HG03469 (cell line): ENCODE measurements around the gene NR2C2.
"Not testable (repeated sequence)": the region's sequence is repeated elsewhere in the genome, so short reads cannot be mapped to it uniquely, and the experiment has no call there.

Experiments
- ATAC-seq: cut with Tn5 transposase; IDR thresholded peaks from one replicate; pipeline ENCODE4 v1.9.1; 2021; ENCODE audit warnings: mild to moderate bottlenecking, moderate library complexity, moderate number of reproducible peaks; ENCODE audit not compliant: unreplicated experiment

The NR2C2 gene

DNA sequence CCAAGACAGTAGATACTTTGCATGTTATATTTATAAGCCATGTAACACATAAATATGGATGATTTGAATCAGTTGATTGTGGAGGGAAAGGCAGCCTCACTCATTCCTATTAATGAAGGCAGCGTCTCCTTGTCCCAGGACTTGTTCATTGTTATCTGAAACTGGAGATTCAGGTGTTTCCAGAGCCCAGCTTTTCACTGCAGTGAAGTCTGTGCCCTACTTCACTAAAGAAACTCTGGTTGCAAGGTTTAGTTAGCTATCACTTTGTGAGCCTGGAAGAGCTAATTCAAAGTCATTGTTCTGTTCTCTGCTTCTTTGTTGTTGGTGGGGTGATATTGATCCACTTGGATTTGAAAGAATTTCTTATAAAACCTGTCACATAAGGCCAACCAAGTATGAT, 9.8 kb downstream of the NR2C2 start:
- ATAC-seq, result no peak

DNA sequence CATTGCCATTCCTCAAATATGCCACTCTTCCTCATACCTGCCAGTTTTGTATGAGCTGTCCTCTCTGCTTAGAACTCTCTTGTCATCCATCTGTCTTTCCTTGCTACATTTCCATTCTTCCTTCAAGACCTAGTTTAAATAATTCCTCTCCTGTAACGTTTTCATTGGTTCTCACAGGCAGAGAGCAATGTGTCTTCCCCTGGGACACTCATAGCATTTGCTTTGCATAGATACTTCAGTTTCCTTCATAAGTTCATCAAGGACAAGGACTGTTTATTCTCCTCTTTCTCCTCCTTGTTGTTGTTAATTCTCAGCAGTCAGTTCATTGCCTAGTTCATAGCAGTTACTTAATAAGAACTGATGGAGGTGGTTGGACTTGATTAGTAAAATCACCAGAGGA, 10.5 kb downstream of the NR2C2 start:
- ATAC-seq, result no peak

DNA sequence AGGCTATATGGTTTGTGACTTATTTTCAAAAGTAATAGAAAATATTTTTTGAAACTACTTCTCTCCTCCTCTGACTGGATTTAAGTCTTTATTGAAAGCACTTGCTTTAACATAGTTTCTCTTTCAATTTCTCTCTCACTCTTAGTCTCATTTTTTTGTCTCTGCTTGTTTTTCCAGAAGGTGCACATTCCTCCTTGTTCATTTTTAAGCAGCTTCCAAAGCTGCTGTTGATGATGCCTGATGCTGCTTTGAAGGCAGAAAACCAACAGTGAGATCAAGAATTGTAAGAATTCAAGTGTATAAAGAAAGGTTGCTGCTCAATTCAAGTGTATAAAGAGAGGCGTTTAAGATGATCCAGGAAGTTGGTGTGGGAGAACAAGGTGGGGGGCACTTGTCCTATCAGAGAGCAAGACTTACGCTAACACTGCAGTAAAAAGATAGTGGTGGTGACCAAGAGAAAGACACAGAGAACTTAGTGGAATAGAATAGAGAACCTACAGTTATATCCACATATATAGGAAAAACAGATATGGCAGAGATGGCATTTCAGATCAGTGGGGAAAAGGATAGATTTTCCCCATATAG, 12.1 kb downstream of the NR2C2 start:
- no peak for ATAC-seq

DNA sequence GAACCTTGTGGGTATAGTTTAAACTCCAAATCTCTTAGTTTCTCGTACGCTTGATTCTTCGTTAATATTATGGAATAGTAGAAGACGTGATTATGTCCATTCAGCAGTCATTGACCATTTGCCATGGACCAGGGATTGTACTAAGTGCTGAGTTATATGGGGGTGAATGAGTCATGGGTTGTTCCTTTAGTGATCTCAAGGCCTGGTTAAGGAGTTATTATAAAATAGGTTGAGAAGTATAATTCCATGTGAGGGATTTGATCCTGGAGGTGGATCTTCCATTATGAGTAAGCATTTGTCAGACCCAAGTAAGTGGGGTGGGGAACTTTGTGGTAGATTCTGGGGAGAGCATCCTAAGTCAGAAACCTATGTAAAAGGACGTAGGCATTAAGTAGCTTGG, 15.4 kb downstream of the NR2C2 start:
- ATAC-seq, result no peak

DNA sequence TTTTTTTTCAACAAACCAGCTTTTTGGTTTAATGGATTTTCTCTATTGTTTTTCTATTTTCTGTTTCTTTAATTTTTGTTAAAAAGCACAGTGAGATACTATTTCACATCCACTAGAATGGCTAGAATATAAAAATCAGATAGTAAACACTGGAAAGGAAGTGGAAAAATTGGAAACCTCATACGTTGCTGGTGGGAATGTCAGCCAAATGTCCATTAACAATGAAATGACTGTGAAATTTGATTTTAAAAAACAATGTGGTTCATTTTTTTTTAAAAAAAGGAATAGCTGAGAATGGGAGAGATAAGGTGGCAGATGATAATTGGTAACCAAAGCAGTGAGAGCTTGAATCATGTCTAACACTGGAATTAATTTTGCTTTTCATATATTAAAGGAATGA, 19.9 kb downstream of the NR2C2 start:
- ATAC-seq, result no peak

DNA sequence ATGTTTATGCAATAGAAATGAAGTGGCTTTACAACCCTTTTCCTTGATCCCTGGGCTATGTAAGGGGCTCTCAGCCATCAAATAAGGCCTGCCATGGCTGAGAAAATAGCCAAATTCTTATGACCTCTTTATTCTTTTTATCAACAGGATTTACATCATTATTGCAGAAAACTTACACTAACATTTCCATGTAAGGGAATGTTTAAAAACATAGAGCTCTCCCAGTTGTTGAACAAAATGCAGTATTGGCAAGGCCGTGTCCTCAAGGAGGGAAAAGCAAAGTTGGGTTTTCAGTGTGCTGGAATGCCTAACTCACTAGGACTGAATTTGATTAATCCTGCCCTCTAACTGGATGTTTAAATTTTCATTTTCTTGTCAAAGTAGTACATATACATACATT, 22.3 kb downstream of the NR2C2 start:
- no peak for ATAC-seq

DNA sequence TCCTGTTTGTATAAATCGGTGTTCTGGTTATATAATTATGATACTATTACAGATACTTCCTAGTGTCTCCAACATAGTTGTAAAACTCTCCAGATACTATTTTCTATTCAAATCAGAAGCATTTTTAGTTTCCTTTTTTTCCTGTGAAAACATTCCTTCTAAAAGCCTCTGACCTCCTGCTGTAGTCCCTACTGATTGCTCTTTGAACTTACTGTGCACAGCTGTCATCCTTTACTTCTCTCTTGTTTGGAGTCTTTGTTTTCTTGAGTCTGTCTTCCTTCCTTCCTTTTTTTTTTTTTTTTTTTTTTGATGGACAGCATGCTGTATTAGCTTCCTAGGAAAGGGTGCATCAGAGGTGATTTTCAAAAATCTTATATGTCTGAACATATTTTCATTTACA, 28.9 kb downstream of the NR2C2 start:
- ATAC-seq, result no peak

DNA sequence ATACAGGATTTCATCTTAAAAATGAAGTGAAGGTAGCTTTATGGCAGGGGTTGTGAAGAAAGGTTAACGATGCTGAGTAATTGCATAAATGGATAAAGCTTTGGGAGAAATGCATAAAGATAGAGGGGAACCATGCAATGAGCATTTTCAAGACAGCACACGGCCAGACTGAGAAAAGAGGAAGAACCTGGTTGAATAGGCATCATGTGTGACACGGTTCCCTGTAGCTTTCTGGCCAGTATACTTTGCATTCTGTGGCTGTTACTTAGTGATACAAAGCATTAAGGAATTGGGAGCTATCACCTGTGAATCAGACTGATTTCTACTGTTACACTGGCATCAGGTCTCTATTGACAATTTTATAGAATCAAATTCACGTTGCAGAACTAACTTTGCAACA, 33.3 kb downstream of the NR2C2 start:
- no peak for ATAC-seq

DNA sequence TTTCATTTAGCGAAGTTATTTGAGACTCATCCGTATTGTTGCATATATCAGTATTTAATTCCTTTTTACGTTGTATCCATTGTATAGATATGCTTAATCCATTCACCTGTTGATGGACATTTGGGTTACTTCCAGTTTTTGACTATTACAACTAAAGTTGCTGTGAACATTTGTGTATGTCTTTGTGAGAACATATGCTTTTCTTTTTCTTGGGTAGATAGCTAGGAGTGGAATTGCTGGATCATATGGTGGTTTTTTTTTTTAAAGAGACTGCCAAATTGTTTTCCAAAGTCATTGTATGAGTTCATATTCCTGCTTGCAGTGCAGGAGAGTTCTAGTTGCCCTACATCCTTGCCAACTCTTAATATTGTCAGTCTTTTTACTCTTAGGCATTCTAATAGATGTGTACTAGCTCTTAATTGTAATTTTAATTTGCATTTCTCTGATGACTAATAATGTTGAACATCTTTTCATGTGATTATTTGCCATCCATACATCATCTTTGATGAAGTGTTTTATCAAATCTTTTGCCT, 37.3 kb downstream of the NR2C2 start:
- no peak for ATAC-seq

DNA sequence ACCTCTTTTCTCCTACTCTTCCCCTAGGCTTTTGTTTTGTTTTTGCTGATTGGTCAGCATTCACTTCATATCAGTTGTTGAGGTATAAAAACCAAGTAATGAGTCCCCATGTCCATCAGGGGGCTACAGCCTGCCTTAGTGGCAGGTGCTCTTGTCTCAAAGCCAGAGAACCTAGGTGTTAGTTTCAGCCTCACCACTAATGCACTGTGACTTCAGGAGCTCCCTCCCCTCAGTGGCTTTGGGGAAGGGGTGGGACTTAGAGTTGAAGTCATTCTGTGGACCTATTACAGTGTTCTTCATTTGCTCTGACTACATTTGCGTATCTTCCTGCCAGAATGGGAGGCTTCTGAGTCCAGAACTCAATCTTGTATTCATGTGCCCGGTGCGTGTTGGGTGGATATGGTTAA, 41.6 kb downstream of the NR2C2 start:
- peak; percentile 98 for ATAC-seq

DNA sequence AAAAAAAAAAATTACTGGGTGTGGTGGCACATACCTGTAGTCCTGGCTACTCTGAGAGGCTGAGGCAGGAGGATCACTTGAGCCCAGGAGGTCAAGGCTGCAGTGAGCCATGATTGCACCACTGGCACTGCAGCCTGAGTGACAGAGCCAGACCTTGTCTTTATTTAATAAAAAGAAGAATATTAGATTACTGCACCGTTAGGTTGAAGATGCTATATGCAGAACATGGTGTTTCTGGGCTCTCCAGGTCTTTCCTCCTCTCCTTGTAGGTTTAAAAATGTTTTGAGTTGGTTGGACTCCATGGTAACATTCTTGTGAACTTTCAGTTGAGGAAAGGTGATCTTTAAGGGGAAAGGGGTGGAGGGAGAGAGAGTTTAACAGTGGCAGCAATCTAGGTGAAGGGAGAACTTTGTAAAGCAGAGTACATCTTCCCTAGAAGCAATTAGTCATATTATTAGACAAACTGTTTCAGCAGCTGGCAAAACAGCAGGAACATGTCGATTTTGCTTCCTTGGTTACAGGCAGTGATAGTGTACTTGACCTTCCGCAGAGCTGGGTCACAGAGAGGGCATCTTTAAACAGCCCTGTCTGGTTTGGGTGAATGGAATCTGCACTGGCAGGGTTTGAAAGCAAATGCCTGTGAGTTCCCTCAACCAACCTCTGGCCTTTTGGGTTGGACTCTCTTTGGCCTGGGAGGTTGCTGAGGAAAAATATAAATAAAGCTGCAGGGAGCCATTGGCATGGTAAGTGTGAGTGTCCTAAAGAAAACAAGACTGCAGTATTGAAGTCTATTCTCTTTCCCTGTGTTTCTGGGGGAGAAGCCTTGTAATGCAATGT, 42.8 kb downstream of the NR2C2 start:
- no peak for ATAC-seq

DNA sequence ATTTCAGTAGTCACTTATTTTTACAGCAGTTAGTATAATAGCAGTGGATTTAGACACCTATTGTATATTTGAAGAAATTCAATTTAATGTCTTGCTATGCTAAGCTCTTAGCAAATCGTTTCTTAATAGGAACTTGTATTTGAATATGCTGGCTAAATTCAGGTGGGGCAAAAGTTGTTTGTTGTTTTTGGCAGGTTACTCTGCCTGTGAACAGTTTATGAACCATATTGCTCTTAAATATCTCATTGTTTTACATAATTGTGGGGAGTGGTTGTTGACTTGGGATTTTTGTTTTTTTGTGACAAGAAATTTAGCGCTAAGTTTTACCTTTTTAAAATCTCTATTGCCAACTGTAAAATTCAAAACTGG, 43.4 kb downstream of the NR2C2 start:
- no peak for ATAC-seq

DNA sequence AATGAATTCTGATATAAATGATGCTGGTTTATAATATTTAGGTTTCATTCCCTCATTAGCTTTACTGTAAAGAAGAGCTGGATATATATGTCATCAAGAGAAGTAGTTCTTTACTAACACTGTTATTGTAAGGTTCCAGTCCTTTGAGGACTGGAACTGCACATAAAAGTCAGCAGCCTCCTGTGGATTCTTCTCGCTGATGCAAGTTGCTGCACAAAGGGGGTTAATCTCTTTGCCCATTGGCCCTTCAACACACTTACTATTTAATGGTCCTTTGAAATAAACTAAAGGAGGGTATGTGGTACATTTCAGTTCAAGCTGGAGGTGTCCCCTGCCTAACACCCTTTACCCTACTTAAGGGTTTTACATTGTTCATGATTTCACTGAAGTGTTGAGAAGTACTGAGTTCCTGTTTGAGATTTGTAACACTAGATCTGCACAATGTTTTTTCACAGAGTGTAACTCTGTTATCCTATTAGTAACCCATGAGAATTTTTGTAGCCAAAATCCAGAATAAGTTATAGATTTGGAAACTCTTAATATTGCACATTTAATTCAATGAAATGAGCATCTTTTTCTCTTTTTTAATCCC, 43.9 kb downstream of the NR2C2 start:
- no peak for ATAC-seq

DNA sequence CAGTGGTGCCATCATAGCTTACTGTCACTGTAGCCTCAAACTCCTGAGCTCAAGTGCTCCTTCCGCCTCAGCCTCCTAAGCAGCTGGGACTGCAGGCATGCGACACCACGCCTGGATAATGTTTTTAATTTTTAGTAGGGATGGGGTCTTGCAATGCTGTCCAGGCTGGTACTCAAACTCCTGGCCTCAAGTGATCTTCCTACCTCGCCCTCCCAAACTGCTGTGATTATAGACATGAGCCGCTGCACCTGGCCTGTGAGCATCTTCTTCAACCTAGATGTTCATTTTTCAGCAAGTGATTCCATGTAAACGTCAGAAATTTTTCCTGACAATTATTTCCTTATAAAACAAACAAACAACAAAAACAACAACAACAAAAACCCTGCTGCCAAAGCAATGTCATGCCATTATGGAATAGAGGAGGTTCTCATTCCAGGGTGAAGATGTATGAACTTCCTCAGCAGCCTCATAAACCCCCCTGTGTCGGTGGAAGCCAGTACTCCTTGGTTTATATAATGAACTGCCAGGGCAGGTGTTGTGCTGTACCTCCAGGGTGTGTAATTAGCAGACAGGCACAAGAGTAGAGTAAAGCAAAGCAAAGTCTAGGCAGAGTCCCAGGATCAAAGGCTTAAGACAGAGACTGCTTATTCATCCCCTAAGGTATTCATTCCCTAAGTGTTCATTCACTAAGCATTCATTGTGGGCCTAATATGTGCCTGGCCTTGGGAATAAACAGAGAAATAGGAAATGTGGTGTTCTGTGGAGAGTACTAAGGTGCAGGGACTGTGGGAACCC, 44.6 kb downstream of the NR2C2 start:
- no peak for ATAC-seq

DNA sequence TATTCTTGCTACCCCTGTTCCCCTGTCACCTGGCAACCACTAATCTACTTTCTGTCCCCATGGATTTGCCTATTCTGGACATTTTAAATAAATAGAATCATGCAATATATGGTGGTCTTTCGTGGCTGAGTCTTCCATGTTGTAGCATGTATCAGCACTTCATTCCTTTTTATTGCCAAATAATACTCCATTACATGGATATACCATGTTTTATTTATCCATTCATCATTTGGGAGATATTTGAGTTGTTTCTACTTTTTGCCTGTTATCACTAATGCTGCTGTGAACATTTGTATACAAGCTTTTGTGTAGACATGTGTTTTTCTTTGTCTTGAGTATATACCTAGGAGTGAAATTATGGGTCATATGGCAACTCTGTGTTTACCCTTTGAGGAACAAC, 50.6 kb downstream of the NR2C2 start:
- no peak for ATAC-seq

DNA sequence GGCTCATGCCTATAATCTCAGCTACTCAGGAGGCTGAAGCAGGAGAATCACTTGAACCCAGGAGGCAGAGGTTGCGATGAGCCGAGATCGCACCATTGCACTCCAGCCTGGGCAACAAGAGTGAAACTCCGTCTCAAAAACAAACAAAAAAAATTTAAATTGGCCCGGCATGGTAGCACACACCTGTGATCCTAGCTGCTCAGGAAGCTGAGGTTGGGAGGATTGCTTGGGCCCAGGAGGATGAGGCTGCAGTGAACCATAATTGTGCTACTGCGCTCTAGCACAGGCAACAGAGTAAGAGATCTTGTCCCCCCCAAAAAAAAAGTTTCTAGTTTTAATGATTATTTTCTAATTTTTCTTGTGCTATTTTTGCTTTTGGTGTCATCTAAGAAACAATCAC, 51.8 kb downstream of the NR2C2 start:
- ATAC-seq, result not testable (repeated sequence)

DNA sequence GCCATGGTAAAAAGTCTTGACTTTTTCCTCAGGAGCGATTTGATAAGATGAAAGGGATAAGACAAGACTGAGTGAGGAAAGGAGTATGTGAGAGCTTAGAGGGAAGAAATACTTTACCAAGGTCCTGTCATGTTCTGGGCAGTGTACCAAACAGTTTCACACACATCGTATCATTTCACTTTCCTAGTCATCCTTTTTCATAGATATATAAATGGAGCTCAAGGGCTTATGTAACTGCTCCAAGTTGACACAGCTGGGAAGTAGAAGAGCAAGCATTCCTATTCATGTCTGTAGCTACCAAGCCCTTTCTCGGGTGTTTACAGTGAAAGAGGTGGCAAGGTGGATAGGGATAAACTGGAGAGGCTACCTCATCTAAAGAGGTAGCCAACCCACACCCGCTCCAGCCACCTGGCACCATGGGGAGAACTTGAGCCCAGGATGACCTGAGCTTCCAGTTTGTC, 60.3 kb downstream of the NR2C2 start:
- ATAC-seq, result no peak

DNA sequence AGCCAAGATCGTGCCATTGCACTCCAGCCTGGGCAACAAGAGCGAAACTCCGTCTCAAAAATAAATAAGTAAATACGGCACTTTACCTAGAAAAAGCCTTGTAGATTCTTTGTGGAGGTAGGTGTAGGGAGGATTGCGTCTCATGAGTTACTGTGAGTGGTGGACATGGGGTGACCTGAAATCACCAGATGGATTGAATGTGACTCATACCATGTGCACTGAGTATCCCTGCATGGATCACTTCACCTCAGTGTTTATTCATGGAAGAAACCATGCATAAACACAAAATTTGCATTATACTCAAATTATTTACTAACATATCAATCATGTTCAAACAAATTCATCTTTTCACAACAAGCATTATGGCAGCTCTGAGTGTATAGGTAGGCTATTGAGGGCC, 61.8 kb downstream of the NR2C2 start:
- no peak for ATAC-seq

DNA sequence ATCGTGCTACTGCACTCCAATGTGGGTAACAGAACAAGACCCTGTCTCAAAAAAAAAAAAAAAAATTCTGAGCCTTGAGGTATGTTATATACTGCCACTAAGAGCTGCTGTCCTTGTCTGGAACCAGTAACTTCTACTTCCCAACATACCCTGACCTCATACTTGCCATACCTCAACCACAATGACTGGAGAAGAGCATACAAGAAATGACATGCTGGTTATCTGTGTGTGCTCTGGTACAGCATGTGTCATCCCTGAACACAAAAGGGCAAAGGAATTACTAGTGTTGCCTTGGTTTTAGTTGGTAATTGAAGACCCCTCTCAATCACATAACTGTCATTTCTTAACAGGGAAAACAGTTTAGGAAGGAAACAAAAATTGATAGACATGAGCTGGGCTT, 63.3 kb downstream of the NR2C2 start:
- ATAC-seq, result no peak

DNA sequence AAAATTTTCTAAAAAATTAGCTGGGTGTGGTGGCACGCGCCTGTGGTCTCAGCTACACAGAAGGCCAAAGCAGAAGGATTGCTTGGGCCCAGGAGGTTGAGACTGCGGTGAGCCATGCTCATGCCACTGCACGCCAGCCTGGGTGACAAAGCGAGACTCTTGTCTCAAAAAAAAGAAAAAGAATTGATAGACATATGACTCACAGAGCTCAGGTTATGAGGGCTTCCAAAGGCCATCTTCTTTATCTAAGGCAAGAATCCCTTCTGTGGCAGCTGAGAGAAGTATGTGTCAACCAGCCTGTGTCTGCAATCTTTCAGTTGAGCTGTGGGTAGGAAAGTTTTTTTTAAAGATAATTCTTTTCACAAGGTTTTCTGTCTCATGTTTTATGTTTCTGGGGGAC, 63.8 kb downstream of the NR2C2 start:
- no peak for ATAC-seq

DNA sequence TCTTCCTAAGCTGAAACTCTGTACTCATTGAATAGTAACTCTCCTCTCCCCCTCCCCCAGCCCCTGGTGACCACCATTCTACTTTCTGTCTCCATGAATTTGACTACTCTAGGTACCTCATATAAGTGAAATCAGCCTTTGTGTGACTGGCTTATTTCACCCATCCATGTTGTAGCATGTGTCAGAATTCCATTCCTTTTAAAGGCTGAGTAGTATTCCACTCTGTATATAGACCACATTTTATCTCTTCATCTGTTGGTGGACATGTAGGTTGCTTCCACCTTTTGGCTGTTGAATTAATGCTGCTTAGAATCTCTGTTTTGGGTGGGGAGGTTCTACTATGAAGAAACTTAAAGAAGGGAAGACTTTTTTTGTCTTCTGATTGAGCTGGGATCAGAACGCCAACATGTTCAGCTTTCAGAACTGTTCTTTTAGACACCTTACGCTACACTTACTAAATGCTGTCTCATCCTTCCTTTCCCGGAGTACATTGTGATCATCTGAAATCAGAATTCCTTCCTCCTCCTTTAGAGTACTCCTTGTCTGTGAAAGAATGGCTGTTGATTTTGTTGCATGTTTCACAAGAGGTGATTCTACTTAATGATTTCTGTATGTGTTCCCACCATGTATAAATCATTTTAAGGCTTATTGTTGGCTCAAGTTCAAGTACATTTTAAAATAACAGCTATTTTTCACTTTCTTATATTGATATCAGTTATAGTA, 67.4 kb downstream of the NR2C2 start:
- ATAC-seq, result no peak
